PC-3 (cell line): Measurements from ENCODE around the gene ALX4. TPM values are rescaled to one million over a fixed set of nuclear protein-coding genes. Genes with fewer than 3 reads are reported as not detected.

ENCODE experiments used
- ATAC-seq: fragments of 200-7000 bp; cut with Tn5 transposase; 2 replicates; pipeline ENCODE4 v1.9.1; 2020; ENCODE audit warnings: mild to moderate bottlenecking, moderate library complexity
- BruUV-seq: library from RNA; stranded (reverse); fragments of 400-500 nt; replicated peaks from 2 replicates; lab custom pipeline; 2021; lab: Mats Ljungman, UMichigan
- CTCF ChIA-PET: fragments of 300-600 bp; sonication (Branson Sonifier 250); formaldehyde crosslinking; loops from one replicate; lab custom pipeline; 2022; ENCODE audit warnings: antibody characterized with exemption; lab: Charles Lee
- POLR2A ChIA-PET: fragments of 300-600 bp; sonication (Branson Sonifier 250); formaldehyde crosslinking; loops from one replicate; lab custom pipeline; 2022; ENCODE audit warnings: antibody characterized with exemption; ENCODE audit not compliant: unreplicated experiment; lab: Charles Lee
- DNase-seq: peaks from one replicate; pipeline ENCODE4 v3.0.0-alpha.2; 2015
- H2AFZ ChIP-seq: fragments of 300-600 bp; sonication (generic); 2 replicates; pipeline ENCODE4 v1.6.0; 2016; ENCODE audit warnings: antibody characterized with exemption, low read length
- H3F3A ChIP-seq: fragments of 300-600 bp; sonication (generic); one replicate; pipeline ENCODE4 v1.6.0; 2017; ENCODE audit warnings: antibody characterized with exemption, low read length, control low read depth, mild to moderate bottlenecking; ENCODE audit not compliant: unreplicated experiment
- H3K27ac ChIP-seq: fragments of 300-600 bp; sonication (generic); 2 replicates; pipeline ENCODE4 v1.5.1; 2016; ENCODE audit warnings: mild to moderate bottlenecking, low read length
- H3K27me3 ChIP-seq: fragments of 300-600 bp; sonication (generic); 2 replicates; pipeline ENCODE4 v1.6.1; 2016; ENCODE audit warnings: low read length, mixed read lengths
- H3K36me3 ChIP-seq: fragments of 300-600 bp; sonication (generic); 2 replicates; pipeline ENCODE4 v1.6.1; 2016; ENCODE audit warnings: low read depth, mixed run types, low read length, mixed read lengths
- H3K4me1 ChIP-seq: fragments of 300-600 bp; sonication (generic); 2 replicates; pipeline ENCODE4 v1.5.1; 2016; ENCODE audit warnings: low read length; ENCODE audit not compliant: insufficient read depth
- H3K4me2 ChIP-seq: fragments of 300-600 bp; sonication (generic); 2 replicates; pipeline ENCODE4 v1.6.0; 2016; ENCODE audit warnings: low read length
- H3K4me3 ChIP-seq: fragments of 300-600 bp; sonication (generic); 2 replicates; pipeline ENCODE4 v1.5.1; 2016; ENCODE audit warnings: mild to moderate bottlenecking, low read length, mixed read lengths
- H3K79me2 ChIP-seq: fragments of 300-600 bp; sonication (generic); 2 replicates; pipeline ENCODE4 v1.6.1; 2017; ENCODE audit warnings: low read length, mixed read lengths
- H3K9ac ChIP-seq: fragments of 300-600 bp; sonication (generic); 2 replicates; pipeline ENCODE4 v1.6.0; 2016; ENCODE audit warnings: mild to moderate bottlenecking, low read length
- H3K9me2 ChIP-seq: fragments of 300-600 bp; sonication (generic); replicated peaks from 2 replicates; pipeline ENCODE4 v1.6.1; 2016; ENCODE audit warnings: mixed run types, low read length, mixed read lengths
- H3K9me3 ChIP-seq: fragments of 300-600 bp; sonication (generic); 2 replicates; pipeline ENCODE4 v1.6.1; 2016; ENCODE audit warnings: low read length, mixed read lengths
- H4K20me1 ChIP-seq: fragments of 300-600 bp; sonication (generic); 2 replicates; pipeline ENCODE4 v1.6.1; 2016; ENCODE audit warnings: low read length, mixed read lengths
- EZH2 ChIP-seq: fragments of 300-600 bp; sonication (generic); IDR thresholded peaks from one replicate; pipeline ENCODE4 v1.6.1; 2017; ENCODE audit warnings: antibody characterized with exemption, mild to moderate bottlenecking, low read length; ENCODE audit not compliant: unreplicated experiment
- EZH2phosphoT487 ChIP-seq: fragments of 300-600 bp; sonication (generic); IDR thresholded peaks from 2 replicates; pipeline ENCODE4 v1.6.1; 2018; ENCODE audit warnings: mild to moderate bottlenecking, antibody characterized with exemption, low read length, borderline replicate concordance
- intact Hi-C: fragments of 100-400 bp; cut with micrococcal nuclease; formaldehyde crosslinking; loops from 2 replicates; pipeline ENCODE4 v1.9.0; 2023
- total RNA-seq: library from RNA; depleted of rRNA; stranded (reverse); fragments of >200 nt; gene quantifications from 2 replicates; pipeline ENCODE4 v1.2.3, GENCODE V29; 2014
- TF ChIP-seq, protein P1 (sequence below): fragments of 300-600 bp; sonication (generic); conservative IDR thresholded peaks from 2 replicates; pipeline ENCODE4 v1.5.1; 2017; ENCODE audit warnings: antibody characterized with exemption, low read depth, mild to moderate bottlenecking, low read length

Gene ALX4
- total RNA-seq, 1 experiment from 2014 or later, result not detected

DNA sequence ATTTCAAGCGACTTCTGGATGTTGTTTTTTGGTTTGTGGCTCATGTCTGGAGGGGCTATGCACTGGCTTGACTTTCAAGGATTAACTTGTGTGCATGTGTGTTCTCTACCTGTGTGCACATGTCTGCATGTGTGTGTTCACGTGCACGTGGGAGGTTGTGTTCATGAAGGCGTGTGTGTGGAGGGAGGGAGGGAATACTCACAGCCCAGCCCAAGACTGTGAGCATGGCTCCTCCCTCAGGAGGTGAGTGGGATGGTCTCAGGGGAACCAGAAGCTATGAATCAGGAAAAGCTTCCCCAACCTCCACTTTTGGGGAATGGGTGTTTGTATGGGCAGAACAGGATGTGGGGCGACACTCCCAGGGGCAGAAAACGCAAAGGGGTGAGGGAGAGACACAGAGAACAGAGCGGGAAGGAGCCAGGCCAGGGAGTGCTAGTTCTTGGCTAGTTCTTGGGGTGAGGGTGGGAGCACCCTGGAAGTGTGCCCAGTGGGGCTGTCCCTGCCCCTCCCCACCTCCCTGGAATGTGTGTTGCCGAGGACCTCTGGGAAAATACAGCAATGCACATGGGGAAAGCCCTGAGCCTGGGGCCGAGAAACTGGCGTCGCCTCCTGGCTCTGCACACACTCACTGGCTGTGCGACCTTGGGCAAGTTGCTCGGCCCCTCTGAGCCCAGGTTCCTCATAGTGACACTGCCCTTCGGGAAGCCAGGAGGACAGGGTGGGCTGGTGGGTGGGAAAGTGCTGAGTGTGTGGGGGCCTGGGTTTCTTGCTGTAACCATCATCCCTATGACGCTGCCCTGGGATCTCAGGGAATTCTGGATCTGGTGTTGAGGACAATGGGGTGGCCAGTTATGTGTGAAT lies 16.9 kb upstream of the ALX4 start:
- Histone ChIP-seq H3K4me3 (no peak overlapping the region), H3K9me3 (no peaks in the 10 kb centered on the region), H4K20me1 (no peaks in the 10 kb centered on the region), H2AFZ (no peak overlapping the region), H3K27me3 (peaks cover 88% of the 10 kb centered on the region), H3K9me2 (no peaks in the 10 kb centered on the region), H3K4me1 (no peaks in the 10 kb centered on the region), H3K27ac (no peak overlapping the region), H3K79me2 (no peaks in the 10 kb centered on the region), H3K4me2 (no peak overlapping the region), H3K36me3 (no peaks in the 10 kb centered on the region), H3F3A (no peaks in the 10 kb centered on the region), H3K9ac (no peak overlapping the region)
- BruUV-seq, result no TSS peak
- TF ChIP-seq, protein P1, sequence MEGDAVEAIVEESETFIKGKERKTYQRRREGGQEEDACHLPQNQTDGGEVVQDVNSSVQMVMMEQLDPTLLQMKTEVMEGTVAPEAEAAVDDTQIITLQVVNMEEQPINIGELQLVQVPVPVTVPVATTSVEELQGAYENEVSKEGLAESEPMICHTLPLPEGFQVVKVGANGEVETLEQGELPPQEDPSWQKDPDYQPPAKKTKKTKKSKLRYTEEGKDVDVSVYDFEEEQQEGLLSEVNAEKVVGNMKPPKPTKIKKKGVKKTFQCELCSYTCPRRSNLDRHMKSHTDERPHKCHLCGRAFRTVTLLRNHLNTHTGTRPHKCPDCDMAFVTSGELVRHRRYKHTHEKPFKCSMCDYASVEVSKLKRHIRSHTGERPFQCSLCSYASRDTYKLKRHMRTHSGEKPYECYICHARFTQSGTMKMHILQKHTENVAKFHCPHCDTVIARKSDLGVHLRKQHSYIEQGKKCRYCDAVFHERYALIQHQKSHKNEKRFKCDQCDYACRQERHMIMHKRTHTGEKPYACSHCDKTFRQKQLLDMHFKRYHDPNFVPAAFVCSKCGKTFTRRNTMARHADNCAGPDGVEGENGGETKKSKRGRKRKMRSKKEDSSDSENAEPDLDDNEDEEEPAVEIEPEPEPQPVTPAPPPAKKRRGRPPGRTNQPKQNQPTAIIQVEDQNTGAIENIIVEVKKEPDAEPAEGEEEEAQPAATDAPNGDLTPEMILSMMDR, result no peak
- no peak for TF ChIP-seq EZH2
- no peak for TF ChIP-seq EZH2phosphoT487
- ChIA-PET CTCF (no interaction called here), POLR2A (no interaction called here)
- peak; percentile 43; the same call in 1 of the 2 replicates for ATAC-seq
- intact Hi-C loops, result loop anchor here (5.0 kb wide), 1 partner anchor 185 kb away; no protein-coding TSS in a partner anchor
- DNase-seq, result no peak

DNA sequence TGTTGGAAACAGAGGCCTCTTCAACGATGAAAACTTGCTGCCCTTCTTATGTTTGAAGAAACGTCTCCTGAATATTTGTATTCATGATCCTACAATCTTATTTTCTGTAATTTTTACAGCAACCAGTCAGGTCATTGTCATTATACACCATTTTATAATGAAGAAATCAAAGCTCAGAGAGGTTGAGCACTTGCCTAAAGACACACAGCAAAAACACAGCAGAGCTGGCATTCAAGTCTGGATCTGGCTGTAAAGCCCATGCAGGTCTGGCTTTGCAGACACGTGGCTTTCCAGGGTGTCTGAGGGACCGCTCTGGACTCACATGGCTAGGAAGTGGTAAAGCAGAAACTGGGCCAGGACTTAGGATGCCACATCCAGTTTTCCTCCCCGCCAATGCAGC lies 15.8 kb upstream of the ALX4 start:
- DNase-seq (no peak), ATAC-seq (no peak)
- H3K9me3 ChIP-seq, result no peaks in the 10 kb centered on the region
- H4K20me1 ChIP-seq, result no peaks in the 10 kb centered on the region
- H2AFZ ChIP-seq, result no peak overlapping the region
- no peaks in the 10 kb centered on the region for H3K4me1 ChIP-seq
- no peak overlapping the region for H3K27ac ChIP-seq
- no peak overlapping the region for H3K4me2 ChIP-seq
- no peaks in the 10 kb centered on the region for H3K36me3 ChIP-seq
- no peaks in the 10 kb centered on the region for H3K9me2 ChIP-seq
- ChIA-PET POLR2A (no interaction called here), CTCF (no interaction called here)
- BruUV-seq, result no TSS peak
- no peak overlapping the region for H3K9ac ChIP-seq
- H3K4me3 ChIP-seq, result no peak overlapping the region
- no peaks in the 10 kb centered on the region for H3F3A ChIP-seq
- TF ChIP-seq, protein P1, result no peak
- no peak for TF ChIP-seq EZH2
- TF ChIP-seq EZH2phosphoT487, result no peak
- no peaks in the 10 kb centered on the region for H3K79me2 ChIP-seq
- intact Hi-C loops, result loop anchor here (5.0 kb wide), 1 partner anchor 183 kb away; no protein-coding TSS in a partner anchor
- peaks cover 88% of the 10 kb centered on the region for H3K27me3 ChIP-seq
